LHCN-M2 (cell line): Measurements from ENCODE around the gene PCDHGA4. TPM values are rescaled to one million over a fixed set of nuclear protein-coding genes. Genes with fewer than 3 reads are reported as not detected.
"Not testable (repeated sequence)": the region's sequence is repeated elsewhere in the genome, so short reads cannot be mapped to it uniquely, and the experiment has no call there.

Experiments used
- DNase-seq: peaks from one replicate; pipeline ENCODE4 v3.0.0-alpha.2; 2012; ENCODE audit warnings: low read depth
- total RNA-seq: library from RNA; depleted of rRNA; stranded (reverse); fragments of >200 nt; gene quantifications from 2 replicates; pipeline ENCODE4 v1.2.3, GENCODE V29; 2014; rRNA removed

The PCDHGA4 gene
- total RNA-seq, 1 experiment from 2014 or later: 3.9 TPM

DNA sequence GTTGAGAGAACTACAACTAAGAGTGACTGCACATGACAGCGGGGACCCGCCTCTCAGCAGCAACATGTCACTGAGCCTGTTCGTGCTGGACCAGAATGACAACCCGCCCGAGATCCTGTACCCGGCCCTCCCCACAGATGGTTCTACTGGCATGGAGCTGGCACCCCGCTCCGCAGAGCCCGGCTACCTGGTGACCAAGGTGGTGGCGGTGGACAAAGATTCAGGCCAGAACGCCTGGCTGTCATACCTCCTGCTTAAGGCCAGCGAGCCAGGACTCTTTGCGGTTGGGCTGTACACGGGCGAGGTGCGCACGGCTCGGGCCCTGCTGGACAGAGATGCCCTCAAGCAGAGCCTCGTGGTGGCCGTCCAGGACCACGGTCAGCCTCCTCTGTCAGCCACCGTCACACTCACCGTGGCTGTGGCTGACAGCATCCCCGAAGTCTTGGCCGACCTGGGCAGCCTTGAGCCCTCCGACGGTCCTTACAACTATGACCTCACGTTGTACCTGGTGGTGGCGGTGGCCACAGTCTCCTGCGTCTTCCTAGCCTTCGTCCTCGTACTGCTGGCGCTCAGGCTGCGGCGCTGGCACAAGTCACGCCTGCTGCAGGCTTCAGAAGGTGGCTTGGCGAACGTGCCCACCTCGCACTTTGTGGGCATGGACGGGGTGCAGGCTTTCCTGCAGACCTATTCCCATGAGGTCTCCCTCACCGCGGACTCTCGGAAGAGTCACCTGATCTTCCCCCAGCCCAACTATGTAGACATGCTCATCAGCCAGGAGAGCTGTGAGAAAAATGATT lies 29.8 kb downstream of the PCDHGA4 start:
- DNase-seq: no peak

DNA sequence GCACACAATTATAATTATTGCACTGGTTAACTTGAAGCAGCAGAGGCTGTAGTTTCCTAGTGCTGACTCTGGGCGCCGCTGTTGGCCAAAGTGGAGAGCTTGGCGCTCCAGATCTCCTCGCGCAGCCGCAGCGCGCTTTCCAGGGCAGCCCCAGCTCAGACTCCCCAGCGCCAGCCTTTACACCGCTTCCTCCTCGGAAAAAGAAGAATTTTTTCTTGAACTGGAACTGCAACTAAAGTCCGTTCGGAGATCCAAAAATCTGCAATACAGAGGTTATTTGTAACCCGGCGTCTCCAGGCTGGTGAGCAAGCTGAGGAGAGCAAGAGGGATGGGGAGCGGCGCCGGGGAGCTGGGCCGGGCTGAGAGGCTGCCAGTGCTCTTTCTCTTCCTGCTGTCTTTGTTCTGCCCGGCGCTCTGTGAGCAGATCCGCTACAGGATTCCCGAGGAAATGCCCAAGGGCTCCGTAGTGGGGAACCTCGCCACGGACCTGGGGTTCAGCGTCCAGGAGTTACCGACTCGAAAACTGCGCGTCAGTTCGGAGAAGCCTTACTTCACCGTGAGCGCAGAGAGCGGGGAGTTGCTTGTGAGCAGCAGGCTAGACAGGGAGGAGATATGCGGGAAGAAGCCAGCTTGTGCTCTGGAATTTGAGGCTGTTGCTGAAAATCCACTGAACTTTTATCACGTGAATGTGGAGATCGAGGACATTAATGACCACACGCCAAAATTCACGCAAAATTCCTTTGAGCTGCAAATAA lies 32.9 kb downstream of the PCDHGA4 start, which contains the start of gene PCDHGB4:
Gene PCDHGB4 (plus strand): TSS at position 142 of the 755 bp plus-strand sequence. CDS start 187 bp downstream, at position 329.
- not testable (repeated sequence) for DNase-seq

DNA sequence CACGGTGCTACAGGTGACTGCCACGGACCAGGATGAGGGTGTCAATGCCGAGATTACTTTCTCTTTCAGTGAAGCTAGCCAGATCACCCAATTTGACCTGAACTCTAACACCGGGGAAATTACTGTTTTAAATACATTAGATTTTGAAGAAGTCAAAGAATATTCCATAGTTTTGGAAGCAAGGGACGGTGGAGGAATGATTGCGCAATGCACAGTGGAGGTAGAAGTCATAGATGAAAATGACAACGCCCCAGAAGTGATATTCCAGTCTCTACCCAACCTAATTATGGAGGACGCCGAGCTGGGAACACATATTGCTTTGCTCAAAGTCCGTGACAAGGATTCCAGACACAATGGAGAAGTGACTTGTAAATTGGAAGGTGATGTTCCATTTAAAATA lies 33.8 kb downstream of the PCDHGA4 start:
- DNase-seq: no peak

GRCh38 chr5:141389153-141390042 lies 34.6 kb downstream of the PCDHGA4 start:
- DNase-seq: no peak

DNA sequence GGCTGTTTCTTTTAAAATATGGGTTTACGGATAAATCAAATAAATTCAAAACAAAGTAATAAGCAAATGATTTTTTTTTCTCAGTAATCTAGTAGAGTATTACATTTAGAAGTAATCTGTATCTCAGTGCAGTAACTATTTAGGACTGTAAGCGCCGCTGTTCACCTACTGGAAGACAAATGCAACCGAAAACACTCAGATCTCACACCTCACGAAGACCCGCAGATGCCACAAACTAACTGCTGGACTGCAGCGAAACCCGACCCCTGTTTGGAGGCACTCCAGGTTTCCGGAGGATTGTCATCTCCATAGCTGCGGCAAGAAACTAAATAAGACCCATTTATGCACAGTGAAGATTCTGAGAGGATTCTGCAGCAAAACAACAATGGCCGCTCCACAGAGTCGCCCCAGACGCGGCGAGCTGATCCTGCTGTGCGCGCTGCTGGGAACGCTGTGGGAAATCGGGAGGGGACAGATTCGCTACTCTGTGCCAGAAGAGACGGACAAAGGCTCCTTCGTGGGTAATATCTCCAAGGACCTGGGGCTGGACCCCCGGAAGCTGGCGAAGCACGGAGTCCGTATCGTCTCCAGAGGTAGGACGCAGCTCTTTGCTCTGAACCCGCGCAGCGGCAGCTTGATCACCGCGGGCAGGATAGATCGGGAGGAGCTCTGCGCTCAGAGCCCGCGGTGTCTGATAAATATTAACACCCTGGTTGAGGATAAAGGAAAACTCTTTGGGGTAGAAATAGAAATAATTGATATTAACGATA lies 37.8 kb downstream of the PCDHGA4 start, which contains the start of gene PCDHGA8:
Gene PCDHGA8 (plus strand): TSS at position 205 of the 770 bp plus-strand sequence. CDS start 181 bp downstream, at position 386.
- peak; percentile 20 for DNase-seq

- DNase-seq: no peak
These were observed 38.4 kb downstream of the PCDHGA4 start for GRCh38 chr5:141393267-141393666.

DNA sequence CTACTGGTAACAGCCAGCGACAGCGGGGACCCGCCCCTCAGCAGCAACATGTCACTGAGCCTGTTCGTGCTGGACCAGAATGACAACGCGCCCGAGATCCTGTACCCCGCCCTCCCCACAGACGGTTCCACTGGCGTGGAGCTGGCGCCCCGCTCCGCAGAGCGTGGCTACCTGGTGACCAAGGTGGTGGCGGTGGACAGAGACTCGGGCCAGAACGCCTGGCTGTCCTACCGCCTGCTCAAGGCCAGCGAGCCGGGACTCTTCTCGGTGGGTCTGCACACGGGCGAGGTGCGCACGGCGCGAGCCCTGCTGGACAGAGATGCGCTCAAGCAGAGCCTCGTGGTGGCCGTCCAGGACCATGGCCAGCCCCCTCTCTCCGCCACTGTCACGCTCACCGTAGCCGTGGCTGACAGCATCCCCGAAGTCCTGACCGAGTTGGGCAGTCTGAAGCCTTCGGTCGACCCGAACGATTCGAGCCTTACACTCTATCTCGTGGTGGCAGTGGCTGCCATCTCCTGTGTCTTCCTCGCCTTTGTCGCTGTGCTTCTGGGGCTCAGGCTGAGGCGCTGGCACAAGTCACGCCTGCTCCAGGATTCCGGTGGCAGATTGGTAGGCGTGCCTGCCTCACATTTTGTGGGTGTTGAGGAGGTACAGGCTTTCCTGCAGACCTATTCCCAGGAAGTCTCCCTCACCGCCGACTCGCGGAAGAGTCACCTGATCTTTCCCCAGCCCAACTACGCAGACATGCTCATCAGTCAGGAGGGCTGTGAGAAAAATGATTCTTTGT lies 39.8 kb downstream of the PCDHGA4 start:
- not testable (repeated sequence) for DNase-seq

DNA sequence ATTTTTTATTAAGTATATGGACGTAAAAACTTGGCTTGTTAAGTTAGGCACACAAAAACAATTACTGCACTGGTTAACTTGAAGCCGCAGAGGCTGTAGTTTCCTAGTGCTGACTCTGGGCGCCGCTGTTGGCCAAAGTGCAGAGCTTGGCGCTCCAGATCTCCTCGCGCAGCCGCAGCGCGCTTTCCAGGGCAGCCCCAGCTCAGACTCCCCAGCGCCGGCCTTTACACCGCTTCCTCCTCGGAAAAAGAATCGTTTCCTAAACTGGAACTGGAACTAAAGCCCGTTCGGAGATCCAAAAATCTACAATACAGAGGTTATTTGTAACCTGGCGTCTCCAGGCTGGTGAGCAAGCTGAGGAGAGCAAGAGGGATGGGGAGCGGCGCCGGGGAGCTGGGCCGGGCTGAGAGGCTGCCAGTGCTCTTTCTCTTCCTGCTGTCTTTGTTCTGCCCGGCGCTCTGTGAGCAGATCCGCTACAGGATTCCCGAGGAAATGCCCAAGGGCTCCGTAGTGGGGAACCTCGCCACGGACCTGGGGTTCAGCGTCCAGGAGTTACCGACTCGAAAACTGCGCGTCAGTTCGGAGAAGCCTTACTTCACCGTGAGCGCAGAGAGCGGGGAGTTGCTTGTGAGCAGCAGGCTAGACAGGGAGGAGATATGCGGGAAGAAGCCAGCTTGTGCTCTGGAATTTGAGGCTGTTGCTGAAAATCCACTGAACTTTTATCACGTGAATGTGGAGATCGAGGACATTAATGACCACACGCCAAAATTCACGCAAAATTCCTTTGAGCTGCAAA lies 43.1 kb downstream of the PCDHGA4 start, which contains the start of gene PCDHGB5:
Gene PCDHGB5 (plus strand): TSS at position 192 of the 796 bp plus-strand sequence. CDS start 181 bp downstream, at position 373.
- DNase-seq: not testable (repeated sequence)

DNA sequence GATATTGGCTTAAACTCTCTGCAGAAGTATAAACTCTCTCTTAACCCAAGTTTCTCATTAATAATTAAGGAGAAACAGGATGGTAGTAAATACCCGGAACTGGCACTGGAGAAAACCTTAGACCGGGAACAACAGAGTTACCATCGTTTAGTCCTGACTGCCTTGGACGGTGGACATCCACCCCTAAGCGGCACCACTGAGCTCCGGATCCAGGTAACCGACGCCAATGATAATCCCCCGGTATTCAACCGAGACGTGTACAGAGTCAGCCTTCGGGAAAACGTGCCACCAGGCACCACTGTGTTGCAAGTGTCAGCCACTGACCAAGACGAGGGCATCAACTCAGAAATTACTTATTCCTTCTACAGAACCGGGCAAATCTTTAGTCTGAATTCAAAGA lies 43.8 kb downstream of the PCDHGA4 start:
- DNase-seq: no peak

DNA sequence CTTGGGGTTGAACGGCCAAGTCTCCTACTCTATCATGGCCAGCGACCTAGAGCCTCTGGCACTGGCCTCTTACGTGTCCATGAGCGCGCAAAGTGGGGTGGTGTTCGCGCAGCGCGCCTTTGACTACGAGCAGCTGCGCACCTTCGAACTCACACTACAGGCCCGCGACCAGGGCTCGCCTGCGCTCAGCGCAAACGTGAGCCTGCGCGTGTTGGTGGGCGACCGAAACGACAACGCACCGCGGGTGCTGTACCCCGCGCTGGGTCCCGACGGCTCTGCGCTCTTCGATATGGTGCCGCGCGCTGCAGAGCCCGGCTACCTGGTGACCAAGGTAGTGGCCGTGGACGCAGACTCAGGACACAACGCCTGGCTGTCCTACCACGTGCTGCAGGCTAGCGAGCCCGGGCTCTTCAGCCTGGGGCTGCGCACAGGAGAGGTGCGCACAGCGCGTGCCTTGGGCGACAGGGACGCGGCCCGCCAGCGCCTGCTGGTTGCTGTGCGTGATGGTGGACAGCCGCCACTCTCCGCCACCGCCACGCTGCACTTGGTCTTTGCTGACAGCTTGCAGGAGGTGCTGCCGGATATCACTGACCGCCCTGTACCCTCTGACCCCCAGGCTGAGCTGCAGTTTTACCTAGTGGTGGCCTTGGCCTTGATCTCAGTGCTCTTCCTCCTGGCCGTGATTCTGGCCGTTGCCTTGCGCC lies 44.9 kb downstream of the PCDHGA4 start:
- no peak for DNase-seq

GRCh38 chr5:141402553-141403243 lies 47.9 kb downstream of the PCDHGA4 start, which contains the start of gene PCDHGA9:
Gene PCDHGA9 (plus strand): TSS chr5:141402778. CDS start chr5:141402953, 175 bp downstream.
- DNase-seq: no peak

DNA sequence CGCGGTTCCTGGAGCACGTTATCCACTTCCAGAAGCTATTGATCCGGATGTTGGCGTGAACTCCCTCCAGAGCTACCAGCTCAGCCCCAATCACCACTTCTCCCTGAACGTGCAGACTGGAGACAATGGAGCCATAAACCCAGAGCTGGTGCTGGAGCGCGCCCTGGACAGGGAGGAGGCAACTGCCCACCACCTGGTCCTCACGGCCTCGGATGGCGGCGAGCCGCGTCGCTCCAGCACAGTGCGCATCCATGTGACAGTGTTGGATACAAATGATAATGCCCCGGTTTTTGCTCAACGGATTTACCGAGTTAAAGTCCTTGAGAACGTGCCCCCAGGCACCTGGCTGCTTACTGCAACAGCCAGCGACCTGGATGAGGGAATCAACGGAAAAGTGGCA lies 48.6 kb downstream of the PCDHGA4 start:
- no peak for DNase-seq

Other genes starting within 250 kb of the PCDHGA4 start
- gene PCDHB4, start 233.2 kb upstream of the PCDHGA4 start, total RNA-seq: 1.8 and 1.9 TPM in 2 replicates
- gene PCDHB5, start 219.8 kb upstream of the PCDHGA4 start, total RNA-seq: 0.63 and 1.1 TPM in 2 replicates
- gene PCDHB6, start 205.0 kb upstream of the PCDHGA4 start, total RNA-seq: 0.34 and 0.38 TPM in 2 replicates
- gene PCDHB7, start 182.4 kb upstream of the PCDHGA4 start, total RNA-seq: 2.0 and 3.4 TPM in 2 replicates
- 9.6 and 12.3 TPM in 2 replicates for gene PCDHB8, start 177.2 kb upstream of the PCDHGA4 start, total RNA-seq
- gene PCDHB16, start 172.6 kb upstream of the PCDHGA4 start, total RNA-seq: 10.4 and 12.2 TPM in 2 replicates
- gene PCDHB9, start 167.9 kb upstream of the PCDHGA4 start, total RNA-seq: 2.8 and 3.1 TPM in 2 replicates
- gene PCDHB10, start 162.7 kb upstream of the PCDHGA4 start, total RNA-seq: 2.4 and 2.8 TPM in 2 replicates
- gene PCDHB11, start 155.4 kb upstream of the PCDHGA4 start, total RNA-seq: 0.77 and 1.5 TPM in 2 replicates
- gene PCDHB12, start 146.3 kb upstream of the PCDHGA4 start, total RNA-seq: 3.1 and 3.6 TPM in 2 replicates
- 3.5 and 5.1 TPM in 2 replicates for gene PCDHB13, start 141.1 kb upstream of the PCDHGA4 start, total RNA-seq
- gene PCDHB14, start 131.7 kb upstream of the PCDHGA4 start, total RNA-seq: 4.3 and 4.9 TPM in 2 replicates
- gene PCDHB15, start 109.6 kb upstream of the PCDHGA4 start, total RNA-seq: 3.8 TPM in 2 replicates
- gene SLC25A2, start 51.0 kb upstream of the PCDHGA4 start, total RNA-seq: 0.17 TPM in 1 of 2 replicates, not detected in the other
- gene TAF7, start 34.2 kb upstream of the PCDHGA4 start, total RNA-seq: 65.1 and 67.6 TPM in 2 replicates
- gene PCDHGA1, start 24.5 kb upstream of the PCDHGA4 start, total RNA-seq: 5.3 and 7.1 TPM in 2 replicates
- gene PCDHGA2, start 16.3 kb upstream of the PCDHGA4 start, total RNA-seq: 0.90 and 1.1 TPM in 2 replicates
- 0.57 TPM in 1 of 2 replicates, not detected in the other for gene PCDHGA3, start 11.2 kb upstream of the PCDHGA4 start, total RNA-seq
- gene PCDHGB1, start 4.9 kb upstream of the PCDHGA4 start, total RNA-seq: 6.8 and 8.1 TPM in 2 replicates
- 9.0 and 12.5 TPM in 2 replicates for gene PCDHGB2, start 5.0 kb downstream of the PCDHGA4 start, total RNA-seq
- 0.98 and 1.5 TPM in 2 replicates for gene PCDHGA5, start 9.1 kb downstream of the PCDHGA4 start, total RNA-seq
- 1.4 and 1.6 TPM in 2 replicates for gene PCDHGB3, start 15.2 kb downstream of the PCDHGA4 start, total RNA-seq
- gene PCDHGA6, start 18.9 kb downstream of the PCDHGA4 start, total RNA-seq: 0.77 and 0.98 TPM in 2 replicates
- gene PCDHGA7, start 27.7 kb downstream of the PCDHGA4 start, total RNA-seq: 0.57 and 0.77 TPM in 2 replicates
- gene PCDHGB4, start 32.7 kb downstream of the PCDHGA4 start, total RNA-seq: 0.69 and 0.71 TPM in 2 replicates
- 0.26 and 0.75 TPM in 2 replicates for gene PCDHGA8, start 37.6 kb downstream of the PCDHGA4 start, total RNA-seq
- gene PCDHGB5, start 42.9 kb downstream of the PCDHGA4 start, total RNA-seq: 0.52 and 2.1 TPM in 2 replicates
- 0.64 and 0.75 TPM in 2 replicates for gene PCDHGA9, start 47.8 kb downstream of the PCDHGA4 start, total RNA-seq
- gene PCDHGB6, start 53.0 kb downstream of the PCDHGA4 start, total RNA-seq: 0.32 and 0.40 TPM in 2 replicates
- 17.4 and 21.4 TPM in 2 replicates for gene PCDHGA10, start 58.0 kb downstream of the PCDHGA4 start, total RNA-seq
- 0.52 and 0.83 TPM in 2 replicates for gene PCDHGB7, start 62.7 kb downstream of the PCDHGA4 start, total RNA-seq
- 0.64 and 0.75 TPM in 2 replicates for gene PCDHGA11, start 66.0 kb downstream of the PCDHGA4 start, total RNA-seq
- 6.1 and 6.9 TPM in 2 replicates for gene PCDHGA12, start 75.5 kb downstream of the PCDHGA4 start, total RNA-seq
- gene PCDHGC3, start 120.9 kb downstream of the PCDHGA4 start, total RNA-seq: 96.0 and 98.3 TPM in 2 replicates
- gene PCDHGC4, start 130.0 kb downstream of the PCDHGA4 start, total RNA-seq: 0.69 and 0.83 TPM in 2 replicates
- gene PCDHGC5, start 134.1 kb downstream of the PCDHGA4 start, total RNA-seq: 1.7 and 2.0 TPM in 2 replicates